IMR-90 (cell line): ENCODE measurements around the gene RGS12.

Experiments
- BHLHE40 ChIP-seq: fragments of 150-350 bp; IDR thresholded peaks from 2 replicates; pipeline ENCODE4 v1.6.1; 2016; ENCODE audit warnings: mild to moderate bottlenecking, low read depth, low read length
- CEBPB ChIP-seq: IDR thresholded peaks from 2 replicates; pipeline ENCODE4 v1.6.1; 2012; ENCODE audit warnings: low read depth, low read length, improper control_type of control experiment
- FOS ChIP-seq: fragments of 150-350 bp; IDR thresholded peaks from 2 replicates; pipeline ENCODE4 v1.6.1; 2016; ENCODE audit warnings: low read depth, low read length
- MAFK ChIP-seq: IDR thresholded peaks from 2 replicates; pipeline ENCODE4 v1.6.1; 2012; ENCODE audit warnings: low read depth, low read length, improper control_type of control experiment
- MAZ ChIP-seq: IDR thresholded peaks from 2 replicates; pipeline ENCODE4 v1.6.1; 2012; ENCODE audit warnings: low read depth, mild to moderate bottlenecking, low read length, improper control_type of control experiment, moderate library complexity, borderline replicate concordance
- MXI1 ChIP-seq: IDR thresholded peaks from 2 replicates; pipeline ENCODE4 v1.6.1; 2012; ENCODE audit warnings: low read depth, mild to moderate bottlenecking, low read length, moderate library complexity, borderline replicate concordance
- POLR2A ChIP-seq: IDR thresholded peaks from 2 replicates; pipeline ENCODE4 v1.6.1; 2012; ENCODE audit warnings: mild to moderate bottlenecking, low read depth, low read length
- RAD21 ChIP-seq: IDR thresholded peaks from 2 replicates; pipeline ENCODE4 v1.6.1; 2012; ENCODE audit warnings: low read length, improper control_type of control experiment
- RCOR1 ChIP-seq: IDR thresholded peaks from 2 replicates; pipeline ENCODE4 v1.6.1; 2012; ENCODE audit warnings: mild to moderate bottlenecking, low read length, improper control_type of control experiment; ENCODE audit not compliant: insufficient replicate concordance
- RFX5 ChIP-seq: IDR thresholded peaks from 2 replicates; pipeline ENCODE4 v1.8.0; 2012; ENCODE audit warnings: low read depth, mild to moderate bottlenecking, low read length, moderate library complexity
- SMC3 ChIP-seq: fragments of 150-350 bp; IDR thresholded peaks from 2 replicates; pipeline ENCODE4 v1.6.1; 2016; ENCODE audit warnings: low read depth, mild to moderate bottlenecking, antibody characterized with exemption, low read length, moderate library complexity
- TF ChIP-seq, protein P1 (sequence below): conservative IDR thresholded peaks from 2 replicates; pipeline ENCODE4 v1.5.1; 2012; ENCODE audit warnings: mild to moderate bottlenecking, low read depth, low read length, improper control_type of control experiment
- TF ChIP-seq, protein P2 (sequence below): fragments of 150-350 bp; IDR thresholded peaks from 2 replicates; pipeline ENCODE4 v1.6.1; 2017; ENCODE audit warnings: mild to moderate bottlenecking, antibody characterized with exemption, low read length, low read depth
- TF ChIP-seq, protein P3 (sequence below): fragments of 150-350 bp; IDR thresholded peaks from 2 replicates; pipeline ENCODE4 v1.6.1; 2016; ENCODE audit warnings: low read depth, mild to moderate bottlenecking, low read length, moderate library complexity, borderline replicate concordance

DNA sequence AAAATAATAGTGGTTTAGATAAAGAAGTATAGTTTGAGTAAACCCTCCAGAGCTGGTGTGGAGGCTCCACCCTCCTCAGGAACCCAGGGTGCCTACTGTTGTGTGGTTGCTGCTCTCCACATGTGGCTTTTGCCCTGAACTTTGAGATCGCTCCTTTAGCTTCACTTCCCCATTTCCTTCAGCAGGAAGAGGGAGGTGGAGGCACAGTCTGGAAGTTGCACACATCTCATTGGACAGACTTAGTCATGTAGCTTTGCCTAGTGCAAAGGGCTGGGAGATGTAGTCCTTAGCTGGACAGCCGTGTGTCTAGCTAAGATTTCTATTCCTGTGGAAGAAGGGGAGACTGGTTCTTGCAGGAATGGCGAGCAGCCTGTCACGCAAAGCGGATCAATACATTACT is 37.9 kb downstream of the RGS12 start:
- TF ChIP-seq POLR2A (no peak), MAFK (no peak), BHLHE40 (no peak), SMC3 (no peak), CEBPB (no peak), MXI1 (no peak), MAZ (no peak), RAD21 (no peak), FOS (no peak), RCOR1 (no peak), RFX5 (no peak)
- TF ChIP-seq, protein P1, sequence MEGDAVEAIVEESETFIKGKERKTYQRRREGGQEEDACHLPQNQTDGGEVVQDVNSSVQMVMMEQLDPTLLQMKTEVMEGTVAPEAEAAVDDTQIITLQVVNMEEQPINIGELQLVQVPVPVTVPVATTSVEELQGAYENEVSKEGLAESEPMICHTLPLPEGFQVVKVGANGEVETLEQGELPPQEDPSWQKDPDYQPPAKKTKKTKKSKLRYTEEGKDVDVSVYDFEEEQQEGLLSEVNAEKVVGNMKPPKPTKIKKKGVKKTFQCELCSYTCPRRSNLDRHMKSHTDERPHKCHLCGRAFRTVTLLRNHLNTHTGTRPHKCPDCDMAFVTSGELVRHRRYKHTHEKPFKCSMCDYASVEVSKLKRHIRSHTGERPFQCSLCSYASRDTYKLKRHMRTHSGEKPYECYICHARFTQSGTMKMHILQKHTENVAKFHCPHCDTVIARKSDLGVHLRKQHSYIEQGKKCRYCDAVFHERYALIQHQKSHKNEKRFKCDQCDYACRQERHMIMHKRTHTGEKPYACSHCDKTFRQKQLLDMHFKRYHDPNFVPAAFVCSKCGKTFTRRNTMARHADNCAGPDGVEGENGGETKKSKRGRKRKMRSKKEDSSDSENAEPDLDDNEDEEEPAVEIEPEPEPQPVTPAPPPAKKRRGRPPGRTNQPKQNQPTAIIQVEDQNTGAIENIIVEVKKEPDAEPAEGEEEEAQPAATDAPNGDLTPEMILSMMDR, result no peak
- TF ChIP-seq, protein P2, sequence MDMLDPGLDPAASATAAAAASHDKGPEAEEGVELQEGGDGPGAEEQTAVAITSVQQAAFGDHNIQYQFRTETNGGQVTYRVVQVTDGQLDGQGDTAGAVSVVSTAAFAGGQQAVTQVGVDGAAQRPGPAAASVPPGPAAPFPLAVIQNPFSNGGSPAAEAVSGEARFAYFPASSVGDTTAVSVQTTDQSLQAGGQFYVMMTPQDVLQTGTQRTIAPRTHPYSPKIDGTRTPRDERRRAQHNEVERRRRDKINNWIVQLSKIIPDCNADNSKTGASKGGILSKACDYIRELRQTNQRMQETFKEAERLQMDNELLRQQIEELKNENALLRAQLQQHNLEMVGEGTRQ, result no peak
- TF ChIP-seq, protein P3, sequence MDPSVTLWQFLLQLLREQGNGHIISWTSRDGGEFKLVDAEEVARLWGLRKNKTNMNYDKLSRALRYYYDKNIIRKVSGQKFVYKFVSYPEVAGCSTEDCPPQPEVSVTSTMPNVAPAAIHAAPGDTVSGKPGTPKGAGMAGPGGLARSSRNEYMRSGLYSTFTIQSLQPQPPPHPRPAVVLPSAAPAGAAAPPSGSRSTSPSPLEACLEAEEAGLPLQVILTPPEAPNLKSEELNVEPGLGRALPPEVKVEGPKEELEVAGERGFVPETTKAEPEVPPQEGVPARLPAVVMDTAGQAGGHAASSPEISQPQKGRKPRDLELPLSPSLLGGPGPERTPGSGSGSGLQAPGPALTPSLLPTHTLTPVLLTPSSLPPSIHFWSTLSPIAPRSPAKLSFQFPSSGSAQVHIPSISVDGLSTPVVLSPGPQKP, result no peak
